ENCODE measurements around the gene VAMP1.

VAMP1 gene

DNA sequence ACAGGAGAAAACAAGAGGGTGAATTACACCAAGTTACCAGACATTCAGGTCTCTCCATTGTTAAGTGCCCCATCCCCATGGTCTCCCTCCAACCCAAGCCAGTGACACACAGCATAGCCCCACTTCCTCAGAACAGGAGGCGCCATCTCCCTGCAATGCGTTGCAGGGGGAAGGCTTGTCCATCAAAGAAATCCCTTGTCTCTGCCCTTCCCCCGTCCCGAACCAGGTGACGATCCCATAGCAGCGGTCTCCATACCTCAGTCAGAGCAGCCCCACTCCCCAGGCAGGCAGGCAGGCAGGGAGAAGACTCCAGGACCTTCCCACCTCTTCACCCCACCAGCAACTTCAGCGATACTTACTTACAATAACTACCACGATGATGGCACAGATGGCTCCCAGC is 5.9 kb downstream of the VAMP1 start:
- H3K27ac ChIP-seq (ENCODE audit: poor library complexity, severe bottlenecking): no peak overlapping the region
- peaks cover 27% of the 10 kb centered on the region for H3K36me3 ChIP-seq (ENCODE audit: low read depth)
- TF ChIP-seq, protein P1, sequence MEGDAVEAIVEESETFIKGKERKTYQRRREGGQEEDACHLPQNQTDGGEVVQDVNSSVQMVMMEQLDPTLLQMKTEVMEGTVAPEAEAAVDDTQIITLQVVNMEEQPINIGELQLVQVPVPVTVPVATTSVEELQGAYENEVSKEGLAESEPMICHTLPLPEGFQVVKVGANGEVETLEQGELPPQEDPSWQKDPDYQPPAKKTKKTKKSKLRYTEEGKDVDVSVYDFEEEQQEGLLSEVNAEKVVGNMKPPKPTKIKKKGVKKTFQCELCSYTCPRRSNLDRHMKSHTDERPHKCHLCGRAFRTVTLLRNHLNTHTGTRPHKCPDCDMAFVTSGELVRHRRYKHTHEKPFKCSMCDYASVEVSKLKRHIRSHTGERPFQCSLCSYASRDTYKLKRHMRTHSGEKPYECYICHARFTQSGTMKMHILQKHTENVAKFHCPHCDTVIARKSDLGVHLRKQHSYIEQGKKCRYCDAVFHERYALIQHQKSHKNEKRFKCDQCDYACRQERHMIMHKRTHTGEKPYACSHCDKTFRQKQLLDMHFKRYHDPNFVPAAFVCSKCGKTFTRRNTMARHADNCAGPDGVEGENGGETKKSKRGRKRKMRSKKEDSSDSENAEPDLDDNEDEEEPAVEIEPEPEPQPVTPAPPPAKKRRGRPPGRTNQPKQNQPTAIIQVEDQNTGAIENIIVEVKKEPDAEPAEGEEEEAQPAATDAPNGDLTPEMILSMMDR (IDR thresholded peaks at IDR 0.05; ENCODE audit: poor library complexity, severe bottlenecking): no peak
- no peak overlapping the region for H3K4me3 ChIP-seq (ENCODE audit: severe bottlenecking)
- no peak for DNase-seq (ENCODE audit: low spot score)
- no peak for ATAC-seq (ENCODE audit: low read depth)
- no peaks in the 10 kb centered on the region for H3K27me3 ChIP-seq (ENCODE audit: insufficient read depth, poor library complexity, severe bottlenecking)
- H3K4me1 ChIP-seq (ENCODE audit: insufficient read depth, poor library complexity, severe bottlenecking): peaks cover 1% of the 10 kb centered on the region
- no peaks in the 10 kb centered on the region for H3K9me3 ChIP-seq (ENCODE audit: severe bottlenecking)

DNA sequence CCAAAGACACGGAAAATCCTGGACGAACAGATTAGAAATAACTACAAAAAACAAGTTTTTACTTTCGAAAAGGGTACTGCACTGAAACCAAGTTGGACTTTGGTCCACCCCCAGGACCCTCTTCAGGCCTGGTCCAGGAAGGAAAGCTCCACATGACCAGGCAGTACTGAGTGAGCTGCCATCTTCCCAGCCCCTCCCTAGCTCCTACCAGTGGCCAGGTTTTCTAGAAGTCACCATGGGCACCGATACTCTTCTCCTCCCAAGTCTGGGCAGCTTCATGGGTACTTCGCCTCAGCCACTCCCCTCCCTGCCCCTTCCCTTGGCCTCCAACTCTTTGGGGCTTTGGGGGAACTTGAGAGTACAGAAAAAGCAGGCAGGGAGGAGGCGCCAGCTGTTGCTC is 6.6 kb downstream of the VAMP1 start:
- Histone ChIP-seq H3K9me3 (ENCODE audit: severe bottlenecking) (no peaks in the 10 kb centered on the region), H3K4me3 (ENCODE audit: severe bottlenecking) (no peak overlapping the region), H3K4me1 (ENCODE audit: insufficient read depth, poor library complexity, severe bottlenecking) (no peaks in the 10 kb centered on the region), H3K27me3 (ENCODE audit: insufficient read depth, poor library complexity, severe bottlenecking) (no peaks in the 10 kb centered on the region), H3K27ac (ENCODE audit: poor library complexity, severe bottlenecking) (no peak overlapping the region), H3K36me3 (ENCODE audit: low read depth) (peaks cover 32% of the 10 kb centered on the region)
- ATAC-seq (ENCODE audit: low read depth) (no peak), DNase-seq (ENCODE audit: low spot score) (no peak)
- TF ChIP-seq, protein P1 (IDR thresholded peaks at IDR 0.05; ENCODE audit: poor library complexity, severe bottlenecking): no peak

DNA sequence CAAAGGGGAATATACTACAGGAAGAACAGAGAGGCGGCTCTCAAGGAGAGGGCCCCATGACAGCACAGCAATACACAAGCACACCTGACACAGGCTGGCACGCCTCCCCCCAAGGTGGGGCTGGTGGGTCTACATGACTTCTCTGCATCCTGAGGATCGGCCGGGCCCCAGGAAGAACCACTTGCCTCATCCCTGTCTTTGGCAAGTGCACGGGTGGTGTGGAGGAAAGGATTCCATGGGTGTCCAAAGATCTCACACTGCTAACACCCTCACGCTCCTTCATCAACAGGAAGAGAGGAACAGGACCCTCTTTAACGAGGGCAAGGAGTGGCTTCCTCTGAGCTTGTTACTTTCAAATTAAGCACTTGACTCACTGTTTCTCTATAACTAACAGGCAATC is 7.3 kb downstream of the VAMP1 start:
- H3K36me3 ChIP-seq (ENCODE audit: low read depth): peaks cover 32% of the 10 kb centered on the region
- no peak for DNase-seq (ENCODE audit: low spot score)
- H3K4me1 ChIP-seq (ENCODE audit: insufficient read depth, poor library complexity, severe bottlenecking): no peaks in the 10 kb centered on the region

DNA sequence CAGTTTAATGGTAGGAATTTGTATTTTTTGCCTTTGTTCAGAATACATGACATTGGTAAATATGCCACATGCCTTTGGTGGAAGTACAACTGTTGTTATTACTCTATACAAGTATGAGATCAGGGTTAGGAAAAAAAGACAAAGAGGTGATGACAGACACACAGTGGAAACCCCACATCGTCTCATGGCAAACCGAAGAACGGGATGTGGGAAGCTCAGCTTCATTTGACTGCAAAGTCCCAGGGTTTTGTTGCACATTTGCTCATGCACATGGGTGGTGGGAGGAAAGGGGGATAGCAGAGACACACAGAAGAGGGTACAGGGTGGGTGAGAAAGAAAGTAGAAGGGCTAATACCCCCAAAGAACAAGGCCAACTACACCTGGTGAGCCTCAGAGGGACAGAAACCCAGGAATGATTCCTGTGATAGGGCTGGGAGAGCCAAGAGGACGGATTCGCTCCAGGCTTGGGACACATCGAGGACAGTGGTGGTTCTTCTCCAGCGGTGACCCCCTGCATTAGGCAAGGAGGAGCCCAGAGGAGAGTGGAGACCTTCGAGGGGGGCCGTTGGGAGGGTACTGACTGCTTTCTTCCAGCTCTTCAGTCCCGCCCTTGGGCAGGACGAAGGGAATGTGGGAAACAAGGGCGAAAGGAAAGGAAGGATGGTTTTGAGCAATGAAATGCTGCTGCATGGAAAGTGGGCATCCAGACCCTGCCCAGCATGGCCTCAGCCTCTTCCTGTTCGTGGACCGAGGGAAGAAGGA is 8.1 kb downstream of the VAMP1 start:
- no peaks in the 10 kb centered on the region for H3K27me3 ChIP-seq (ENCODE audit: insufficient read depth, poor library complexity, severe bottlenecking)
- no peaks in the 10 kb centered on the region for H3K4me1 ChIP-seq (ENCODE audit: insufficient read depth, poor library complexity, severe bottlenecking)
- peaks cover 32% of the 10 kb centered on the region for H3K36me3 ChIP-seq (ENCODE audit: low read depth)
- no peaks in the 10 kb centered on the region for H3K9me3 ChIP-seq (ENCODE audit: severe bottlenecking)
- TF ChIP-seq, protein P1 (IDR thresholded peaks at IDR 0.05; ENCODE audit: poor library complexity, severe bottlenecking): no peak
- H3K4me3 ChIP-seq (ENCODE audit: severe bottlenecking): no peak overlapping the region
- no peak for ATAC-seq (ENCODE audit: low read depth)
- no peak overlapping the region for H3K27ac ChIP-seq (ENCODE audit: poor library complexity, severe bottlenecking)
- DNase-seq (ENCODE audit: low spot score): no peak

More for the DNA sequence above, 7.3 kb downstream of the VAMP1 start:
- Histone ChIP-seq H3K27ac (ENCODE audit: poor library complexity, severe bottlenecking) (no peak overlapping the region), H3K27me3 (ENCODE audit: insufficient read depth, poor library complexity, severe bottlenecking) (no peaks in the 10 kb centered on the region), H3K9me3 (ENCODE audit: severe bottlenecking) (no peaks in the 10 kb centered on the region), H3K4me3 (ENCODE audit: severe bottlenecking) (no peak overlapping the region)
- TF ChIP-seq, protein P1 (IDR thresholded peaks at IDR 0.05; ENCODE audit: poor library complexity, severe bottlenecking): no peak
- no peak for ATAC-seq (ENCODE audit: low read depth)
